A673 (cell line): Measurements from ENCODE around the gene SPATA21.

Source experiments
- EZH2 ChIP-seq: fragments of 200-600 bp; sonication (generic); IDR thresholded peaks from 2 replicates; pipeline ENCODE4 v1.6.1; 2017; ENCODE audit warnings: borderline replicate concordance, low read depth, mild to moderate bottlenecking, mixed read lengths, antibody characterized with exemption, low read length; ENCODE audit not compliant: poor library complexity, severe bottlenecking
- TF ChIP-seq, protein P1 (sequence below): fragments of 300-800, 200-600 bp; sonication (generic); conservative IDR thresholded peaks from 2 replicates; pipeline ENCODE4 v1.5.1; 2017; ENCODE audit warnings: low read depth, mild to moderate bottlenecking, antibody characterized with exemption, low read length, moderate library complexity, mixed read lengths

DNA sequence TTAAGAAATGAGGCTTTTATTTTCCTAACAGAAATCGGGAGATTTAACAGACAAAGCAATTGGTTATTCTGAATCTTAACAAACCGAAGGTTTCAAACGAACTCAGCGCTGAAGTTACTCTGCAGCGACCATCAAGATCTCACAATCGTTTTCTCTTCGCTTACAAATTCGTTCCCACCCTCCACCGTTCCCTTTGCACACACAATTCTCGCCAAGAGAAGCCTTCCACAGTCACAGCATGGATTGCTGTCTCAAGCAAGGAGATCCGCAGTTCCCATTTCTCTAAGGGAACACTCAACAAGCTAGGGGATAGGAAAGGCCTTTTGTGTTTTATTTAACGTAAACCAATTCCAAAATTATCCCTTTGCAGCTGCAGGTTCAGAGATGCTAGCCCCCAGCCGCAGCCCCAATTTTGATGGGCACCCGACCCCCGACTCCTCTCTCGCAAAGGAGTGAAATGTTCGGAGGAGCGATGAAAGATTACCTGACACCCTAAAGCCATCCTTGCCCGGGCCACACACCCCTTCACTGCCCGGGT is 85.7 kb downstream of the SPATA21 start:
- TF ChIP-seq, protein P1, sequence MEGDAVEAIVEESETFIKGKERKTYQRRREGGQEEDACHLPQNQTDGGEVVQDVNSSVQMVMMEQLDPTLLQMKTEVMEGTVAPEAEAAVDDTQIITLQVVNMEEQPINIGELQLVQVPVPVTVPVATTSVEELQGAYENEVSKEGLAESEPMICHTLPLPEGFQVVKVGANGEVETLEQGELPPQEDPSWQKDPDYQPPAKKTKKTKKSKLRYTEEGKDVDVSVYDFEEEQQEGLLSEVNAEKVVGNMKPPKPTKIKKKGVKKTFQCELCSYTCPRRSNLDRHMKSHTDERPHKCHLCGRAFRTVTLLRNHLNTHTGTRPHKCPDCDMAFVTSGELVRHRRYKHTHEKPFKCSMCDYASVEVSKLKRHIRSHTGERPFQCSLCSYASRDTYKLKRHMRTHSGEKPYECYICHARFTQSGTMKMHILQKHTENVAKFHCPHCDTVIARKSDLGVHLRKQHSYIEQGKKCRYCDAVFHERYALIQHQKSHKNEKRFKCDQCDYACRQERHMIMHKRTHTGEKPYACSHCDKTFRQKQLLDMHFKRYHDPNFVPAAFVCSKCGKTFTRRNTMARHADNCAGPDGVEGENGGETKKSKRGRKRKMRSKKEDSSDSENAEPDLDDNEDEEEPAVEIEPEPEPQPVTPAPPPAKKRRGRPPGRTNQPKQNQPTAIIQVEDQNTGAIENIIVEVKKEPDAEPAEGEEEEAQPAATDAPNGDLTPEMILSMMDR = no peak
- TF ChIP-seq EZH2 = no peak
